ENCODE results near the gene PTPN23. TPM values are rescaled to one million over a fixed set of nuclear protein-coding genes. Genes with fewer than 3 reads are reported as not detected.

The PTPN23 gene
- total RNA-seq, 2 donors from 2014 or later, result 30.5 to 44.0 TPM

- Histone ChIP-seq H3K9ac (ENCODE audit: low read depth in 2 of 2, low read length in 2 of 2) (no peak overlapping the region), H3K27ac (peak overlapping the region; percentile 54), H3K4me1 (peaks cover 21% of the 10 kb centered on the region), H3K27me3 (no peaks in the 10 kb centered on the region), H3K36me3 (no peaks in the 10 kb centered on the region), H3K9me3 (no peaks in the 10 kb centered on the region), H3K4me3 (no peak overlapping the region)
- no peak for DNase-seq
- intact Hi-C loops (cut with DNase I), result no loop called here
- TF ChIP-seq CTCF (IDR thresholded peaks at IDR 0.05), result no peak
Observed at GRCh38 chr3:47425959-47426358, 45.1 kb downstream of the PTPN23 start.

DNA sequence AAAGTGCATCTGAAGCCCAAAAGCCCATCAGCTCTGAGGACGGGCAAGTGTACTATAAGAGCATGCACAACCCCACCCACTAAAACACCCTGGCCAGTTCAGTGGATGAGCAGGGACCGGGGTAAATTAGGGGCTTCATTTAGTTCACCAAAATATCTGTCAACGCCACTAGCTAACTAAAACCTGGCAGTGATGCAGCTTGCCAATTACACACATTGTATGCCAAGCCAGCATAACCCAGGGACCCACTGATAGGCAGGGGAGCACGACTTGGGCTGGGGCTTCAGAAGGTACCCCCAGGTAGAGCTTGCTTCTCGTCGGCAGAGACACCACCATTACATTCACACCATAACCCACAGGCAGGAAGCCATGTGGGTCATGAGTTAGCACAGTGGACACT, 47.0 kb downstream of the PTPN23 start:
- H3K27ac ChIP-seq, result no peak overlapping the region
- TF ChIP-seq CTCF (IDR thresholded peaks at IDR 0.05), result no peak
- no peaks in the 10 kb centered on the region for H3K27me3 ChIP-seq
- peak; percentile 16 for DNase-seq
- H3K4me1 ChIP-seq, result peaks cover 8% of the 10 kb centered on the region
- H3K9me3 ChIP-seq, result no peaks in the 10 kb centered on the region
- intact Hi-C loops (cut with DNase I), result no loop called here
- H3K9ac ChIP-seq (ENCODE audit: low read depth in 2 of 2, low read length in 2 of 2), result no peak overlapping the region
- no peak overlapping the region for H3K4me3 ChIP-seq
- peaks cover 4% of the 10 kb centered on the region for H3K36me3 ChIP-seq

- Histone ChIP-seq H3K27ac (no peak overlapping the region), H3K27me3 (no peaks in the 10 kb centered on the region), H3K9ac (ENCODE audit: low read depth in 2 of 2, low read length in 2 of 2) (no peak overlapping the region), H3K9me3 (no peaks in the 10 kb centered on the region), H3K36me3 (peaks cover 4% of the 10 kb centered on the region), H3K4me3 (no peak overlapping the region), H3K4me1 (peaks cover 14% of the 10 kb centered on the region)
- DNase-seq, result no peak
- intact Hi-C loops (cut with DNase I), result no loop called here
- TF ChIP-seq CTCF (IDR thresholded peaks at IDR 0.05), result no peak
Observed at GRCh38 chr3:47428662-47429061, 47.8 kb downstream of the PTPN23 start.

GRCh38 chr3:47429476-47430270, 48.9 kb downstream of the PTPN23 start:
- intact Hi-C loops (cut with DNase I), result no loop called here
- no peaks in the 10 kb centered on the region for H3K9me3 ChIP-seq
- DNase-seq, result no peak

GRCh38 chr3:47430606-47431005, 49.8 kb downstream of the PTPN23 start:
- peaks cover 4% of the 10 kb centered on the region for H3K36me3 ChIP-seq

More at GRCh38 chr3:47429476-47430270, 48.9 kb downstream of the PTPN23 start:
- H3K4me1 ChIP-seq, result peaks cover 15% of the 10 kb centered on the region
- no peaks in the 10 kb centered on the region for H3K27me3 ChIP-seq
- peaks cover 4% of the 10 kb centered on the region for H3K36me3 ChIP-seq
- TF ChIP-seq CTCF (IDR thresholded peaks at IDR 0.05), result no peak
- no peak overlapping the region for H3K9ac ChIP-seq (ENCODE audit: low read depth in 2 of 2, low read length in 2 of 2)
- no peak overlapping the region for H3K27ac ChIP-seq
- H3K4me3 ChIP-seq, result no peak overlapping the region

More at GRCh38 chr3:47430606-47431005, 49.8 kb downstream of the PTPN23 start:
- no peak overlapping the region for H3K9ac ChIP-seq (ENCODE audit: low read depth in 2 of 2, low read length in 2 of 2)
- intact Hi-C loops (cut with DNase I), result no loop called here
- peaks cover 9% of the 10 kb centered on the region for H3K4me1 ChIP-seq
- DNase-seq, result no peak
- no peak overlapping the region for H3K4me3 ChIP-seq
- H3K27me3 ChIP-seq, result no peaks in the 10 kb centered on the region
- no peak for TF ChIP-seq CTCF (IDR thresholded peaks at IDR 0.05)
- H3K27ac ChIP-seq, result no peak overlapping the region
- H3K9me3 ChIP-seq, result no peaks in the 10 kb centered on the region

All from colonic mucosa (tissue), 4 donors.